ENCODE measurements around the gene AP4S1.
"Not testable (repeated sequence)": the region's sequence is repeated elsewhere in the genome, so short reads cannot be mapped to it uniquely, and the experiment has no call there.

The AP4S1 gene

GRCh38 chr14:31084385-31084784, 58.9 kb downstream of the AP4S1 start:
- Mint-ChIP-seq H3K27ac (ENCODE audit: low read depth) (no peak overlapping the region), H3K9me3 (no peaks in the 10 kb centered on the region), H3K4me3 (no peak overlapping the region), H3K36me3 (ENCODE audit: insufficient read depth) (peaks cover 12% of the 10 kb centered on the region), H3K27me3 (no peaks in the 10 kb centered on the region), H3K4me1 (no peaks in the 10 kb centered on the region)
- no peak for DNase-seq (ENCODE audit: low spot score in 2 of 2)
- no peak for ATAC-seq (replicated peaks; ENCODE audit: extremely low read depth, poor library complexity, severe bottlenecking)

- Mint-ChIP-seq H3K9me3 (no peaks in the 10 kb centered on the region), H3K36me3 (ENCODE audit: insufficient read depth) (peaks cover 12% of the 10 kb centered on the region), H3K27me3 (no peaks in the 10 kb centered on the region), H3K4me3 (no peak overlapping the region), H3K4me1 (no peaks in the 10 kb centered on the region), H3K27ac (ENCODE audit: low read depth) (no peak overlapping the region)
- DNase-seq (ENCODE audit: low spot score in 2 of 2) (no peak), ATAC-seq (replicated peaks; ENCODE audit: extremely low read depth, poor library complexity, severe bottlenecking) (no peak)
Measured at GRCh38 chr14:31085027-31085426, 59.6 kb downstream of the AP4S1 start.

- H3K4me3 Mint-ChIP-seq; H3K9me3 Mint-ChIP-seq; H3K36me3 Mint-ChIP-seq (ENCODE audit: insufficient read depth); H3K4me1 Mint-ChIP-seq; ATAC-seq (replicated peaks; ENCODE audit: extremely low read depth, poor library complexity, severe bottlenecking); H3K27ac Mint-ChIP-seq (ENCODE audit: low read depth); DNase-seq (ENCODE audit: low spot score in 2 of 2); H3K27me3 Mint-ChIP-seq: not testable (repeated sequence)
Measured at GRCh38 chr14:31086466-31086865, 61.0 kb downstream of the AP4S1 start.

DNA sequence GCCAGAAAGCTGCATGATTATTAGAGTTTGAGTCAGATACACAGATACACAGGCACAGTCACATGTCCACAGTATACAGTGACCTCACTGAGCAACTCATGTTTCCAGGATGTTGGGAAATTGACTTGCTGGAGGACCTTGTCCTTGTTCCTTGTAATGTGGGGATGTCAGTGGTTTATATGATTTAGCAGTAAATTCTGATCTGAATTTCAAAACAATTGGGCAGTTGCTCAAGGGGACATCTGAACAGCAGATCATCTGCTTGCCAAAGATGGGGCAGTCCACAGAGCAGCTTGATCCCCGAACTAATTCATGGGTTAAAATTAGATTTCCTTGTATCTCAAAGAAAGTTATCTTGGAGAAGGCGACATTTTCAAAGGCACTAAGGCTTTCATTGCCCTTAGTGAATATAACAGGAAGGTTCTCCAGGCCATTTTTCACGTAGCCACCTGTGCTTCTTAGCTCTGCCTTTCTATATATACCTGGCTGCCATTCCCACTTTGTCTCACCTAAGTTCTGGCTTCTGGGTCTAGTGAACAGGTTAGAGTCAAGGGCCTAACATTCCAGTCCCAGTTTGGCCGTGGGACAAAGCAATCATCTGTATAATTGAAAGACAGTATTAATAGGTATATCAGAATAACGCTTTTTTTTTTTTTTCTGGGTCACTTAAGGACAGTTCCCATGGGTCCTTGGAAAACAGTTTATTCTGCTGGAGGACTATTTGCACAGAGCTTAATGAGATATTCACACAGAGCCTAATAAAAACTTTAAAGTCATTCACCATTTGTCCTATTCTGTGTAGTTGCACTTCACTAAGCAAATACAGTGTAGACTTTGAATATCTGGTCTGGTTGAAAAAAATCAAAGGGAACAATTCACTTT, 65.7 kb downstream of the AP4S1 start:
- ATAC-seq (replicated peaks; ENCODE audit: extremely low read depth, poor library complexity, severe bottlenecking): no peak
- Mint-ChIP-seq H3K9me3 (no peaks in the 10 kb centered on the region), H3K4me3 (no peak overlapping the region), H3K36me3 (ENCODE audit: insufficient read depth) (no peaks in the 10 kb centered on the region), H3K4me1 (no peaks in the 10 kb centered on the region), H3K27ac (ENCODE audit: low read depth) (no peak overlapping the region), H3K27me3 (no peaks in the 10 kb centered on the region)
- no peak for DNase-seq (ENCODE audit: low spot score in 2 of 2)

DNA sequence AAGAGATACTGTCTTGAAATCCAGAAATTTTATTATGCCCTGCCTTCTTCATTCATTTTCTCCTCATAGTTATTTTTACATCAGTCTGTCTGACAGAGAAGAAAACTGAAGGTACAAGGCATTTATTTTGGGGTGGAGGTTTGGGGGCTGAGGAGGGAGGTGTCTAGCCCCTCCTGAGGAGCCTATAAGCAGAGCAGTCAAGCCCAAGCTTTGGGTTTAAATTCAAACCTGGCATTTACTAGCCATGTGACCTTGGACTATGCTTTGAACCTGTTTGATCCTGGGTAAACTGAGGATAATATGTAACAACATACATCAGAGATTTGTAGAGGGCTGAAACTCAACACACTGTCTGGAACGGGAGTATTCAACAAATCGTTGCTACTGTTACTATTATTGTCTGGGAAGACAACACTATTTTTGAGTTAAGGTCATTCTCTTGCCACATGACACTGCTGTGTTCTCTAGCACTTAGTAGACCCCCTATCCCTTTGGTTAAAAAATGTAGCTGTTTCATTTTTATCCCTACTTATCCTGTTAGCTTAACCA, 66.8 kb downstream of the AP4S1 start:
- no peak overlapping the region for H3K27ac Mint-ChIP-seq (ENCODE audit: low read depth)
- H3K4me1 Mint-ChIP-seq: no peaks in the 10 kb centered on the region
- no peaks in the 10 kb centered on the region for H3K9me3 Mint-ChIP-seq
- no peak for DNase-seq (ENCODE audit: low spot score in 2 of 2)
- no peak overlapping the region for H3K4me3 Mint-ChIP-seq
- ATAC-seq (replicated peaks; ENCODE audit: extremely low read depth, poor library complexity, severe bottlenecking): no peak
- no peaks in the 10 kb centered on the region for H3K27me3 Mint-ChIP-seq
- H3K36me3 Mint-ChIP-seq (ENCODE audit: insufficient read depth): no peaks in the 10 kb centered on the region

- not testable (repeated sequence) for H3K27ac Mint-ChIP-seq (ENCODE audit: low read depth); H3K27me3 Mint-ChIP-seq; H3K36me3 Mint-ChIP-seq (ENCODE audit: insufficient read depth); DNase-seq (ENCODE audit: low spot score in 2 of 2); H3K4me1 Mint-ChIP-seq; H3K9me3 Mint-ChIP-seq; ATAC-seq (replicated peaks; ENCODE audit: extremely low read depth, poor library complexity, severe bottlenecking); H3K4me3 Mint-ChIP-seq
Measured at GRCh38 chr14:31093884-31094839, 68.7 kb downstream of the AP4S1 start.

- not testable (repeated sequence) for H3K4me1 Mint-ChIP-seq; ATAC-seq (replicated peaks; ENCODE audit: extremely low read depth, poor library complexity, severe bottlenecking); DNase-seq (ENCODE audit: low spot score in 2 of 2); H3K27me3 Mint-ChIP-seq; H3K27ac Mint-ChIP-seq (ENCODE audit: low read depth); H3K4me3 Mint-ChIP-seq; H3K9me3 Mint-ChIP-seq
- H3K36me3 Mint-ChIP-seq (ENCODE audit: insufficient read depth): peaks cover 26% of the 10 kb centered on the region
Measured at GRCh38 chr14:31095817-31096216, 70.4 kb downstream of the AP4S1 start.

DNA sequence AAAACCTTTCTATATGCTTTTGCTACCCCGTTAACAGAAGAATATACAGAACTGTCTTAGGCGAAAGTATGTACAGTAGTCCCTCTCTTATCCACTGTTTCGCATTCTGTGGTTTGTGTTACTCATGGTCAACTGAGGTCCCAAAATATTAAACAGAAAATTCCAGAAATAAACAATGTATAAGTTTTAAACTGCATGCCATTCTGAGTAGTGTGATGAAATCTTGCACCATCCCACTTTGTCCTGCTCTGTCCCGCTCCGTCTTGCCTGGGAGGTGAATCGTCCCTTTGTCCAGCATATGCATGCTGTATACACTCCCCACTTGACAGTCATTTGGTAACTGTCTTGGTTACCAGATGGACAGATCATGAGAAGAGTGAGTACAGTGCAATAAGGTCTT, 70.8 kb downstream of the AP4S1 start:
- no peak for ATAC-seq (replicated peaks; ENCODE audit: extremely low read depth, poor library complexity, severe bottlenecking)

DNA sequence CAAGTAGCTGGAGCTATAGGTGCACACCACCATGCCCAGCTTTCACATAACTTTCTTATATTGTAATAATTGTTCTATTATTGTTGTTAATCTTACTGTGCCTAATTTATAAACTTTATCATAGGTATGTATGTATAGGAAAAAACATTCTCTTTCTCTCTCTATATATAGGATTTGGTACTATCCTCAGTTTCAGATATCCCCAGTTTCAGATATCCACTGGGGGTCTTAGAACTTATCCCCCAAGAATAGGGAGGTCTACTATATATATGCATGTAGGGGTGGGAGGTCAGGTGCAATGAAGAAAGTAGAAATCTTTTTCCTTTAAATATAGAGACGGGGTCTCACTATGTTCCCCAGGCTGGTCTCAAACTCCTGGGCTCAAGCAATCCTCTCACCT, 71.6 kb downstream of the AP4S1 start:
- Mint-ChIP-seq H3K4me3 (no peak overlapping the region), H3K9me3 (no peaks in the 10 kb centered on the region), H3K4me1 (no peaks in the 10 kb centered on the region), H3K36me3 (ENCODE audit: insufficient read depth) (peaks cover 36% of the 10 kb centered on the region), H3K27ac (ENCODE audit: low read depth) (no peak overlapping the region), H3K27me3 (no peaks in the 10 kb centered on the region)
- DNase-seq (ENCODE audit: low spot score in 2 of 2) (no peak), ATAC-seq (replicated peaks; ENCODE audit: extremely low read depth, poor library complexity, severe bottlenecking) (no peak)

More for the DNA sequence above, 70.8 kb downstream of the AP4S1 start:
- Mint-ChIP-seq H3K4me1 (no peaks in the 10 kb centered on the region), H3K4me3 (no peak overlapping the region), H3K27me3 (no peaks in the 10 kb centered on the region), H3K36me3 (ENCODE audit: insufficient read depth) (peaks cover 29% of the 10 kb centered on the region), H3K9me3 (no peaks in the 10 kb centered on the region), H3K27ac (ENCODE audit: low read depth) (no peak overlapping the region)
- no peak for DNase-seq (ENCODE audit: low spot score in 2 of 2)

- Mint-ChIP-seq H3K4me1 (no peaks in the 10 kb centered on the region), H3K36me3 (ENCODE audit: insufficient read depth) (peaks cover 70% of the 10 kb centered on the region), H3K9me3 (no peaks in the 10 kb centered on the region), H3K4me3 (no peak overlapping the region), H3K27me3 (no peaks in the 10 kb centered on the region), H3K27ac (ENCODE audit: low read depth) (no peak overlapping the region)
- ATAC-seq (replicated peaks; ENCODE audit: extremely low read depth, poor library complexity, severe bottlenecking) (no peak), DNase-seq (ENCODE audit: low spot score in 2 of 2) (no peak)
Measured at GRCh38 chr14:31106768-31107167, 81.3 kb downstream of the AP4S1 start.

DNA sequence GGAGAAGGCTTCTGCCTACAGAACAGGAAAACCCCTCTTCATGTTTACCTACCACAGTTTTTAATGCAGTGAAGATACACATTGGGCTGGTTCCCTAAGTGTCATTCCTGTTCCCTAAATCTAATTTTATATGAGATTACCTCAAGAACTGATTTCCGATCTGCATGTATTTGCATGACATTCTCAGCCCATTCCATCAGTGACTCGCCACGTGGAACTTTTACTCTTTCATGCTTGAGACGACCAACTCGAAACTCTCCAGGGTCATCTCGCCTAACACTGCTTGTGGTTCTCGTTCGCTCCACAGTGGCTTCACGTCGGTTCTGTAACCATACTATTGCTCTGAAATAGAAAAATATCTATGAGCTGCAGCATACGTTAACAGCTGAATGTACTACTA, 83.8 kb downstream of the AP4S1 start:
- ATAC-seq (replicated peaks; ENCODE audit: extremely low read depth, poor library complexity, severe bottlenecking) (no peak), DNase-seq (ENCODE audit: low spot score in 2 of 2) (no peak)
- Mint-ChIP-seq H3K4me3 (no peak overlapping the region), H3K27me3 (no peaks in the 10 kb centered on the region), H3K27ac (ENCODE audit: low read depth) (no peak overlapping the region), H3K9me3 (no peaks in the 10 kb centered on the region), H3K4me1 (no peaks in the 10 kb centered on the region), H3K36me3 (ENCODE audit: insufficient read depth) (peaks cover 67% of the 10 kb centered on the region)

- H3K27me3 Mint-ChIP-seq: no peaks in the 10 kb centered on the region
- no peaks in the 10 kb centered on the region for H3K9me3 Mint-ChIP-seq
- no peak overlapping the region for H3K27ac Mint-ChIP-seq (ENCODE audit: low read depth)
- H3K36me3 Mint-ChIP-seq (ENCODE audit: insufficient read depth): peaks cover 66% of the 10 kb centered on the region
- H3K4me3 Mint-ChIP-seq: no peak overlapping the region
- ATAC-seq (replicated peaks; ENCODE audit: extremely low read depth, poor library complexity, severe bottlenecking) (no peak), DNase-seq (ENCODE audit: low spot score in 2 of 2) (no peak)
- H3K4me1 Mint-ChIP-seq: no peaks in the 10 kb centered on the region
Measured at GRCh38 chr14:31110872-31111271, 85.4 kb downstream of the AP4S1 start.

All from central memory CD8-positive, alpha-beta T cell (primary cell).